Uterus (tissue), 2 donors: ENCODE results near the gene ZBTB20.

Experiments
- POLR2A ChIP-seq, 2 donors: fragments of 450-650 bp; IDR thresholded peaks; one replicate each; pipeline ENCODE4 v1.6.1; 2016; ENCODE audit warnings: antibody characterized with exemption in 2 of 2, mild to moderate bottlenecking in 1 of 2, moderate library complexity in 1 of 2
- TF ChIP-seq, protein P1 (sequence below), 4 experiments: fragments of 200-600 bp in 2 of 4; fragments of 450-650 bp in 2 of 4; sonication (generic) in 2 of 4; IDR thresholded peaks; one replicate each; pipeline ENCODE4 v1.5.1; 2016 to 2019; ENCODE audit warnings: antibody characterized with exemption in 4 of 4, mild to moderate bottlenecking in 2 of 4, moderate library complexity in 1 of 4

DNA sequence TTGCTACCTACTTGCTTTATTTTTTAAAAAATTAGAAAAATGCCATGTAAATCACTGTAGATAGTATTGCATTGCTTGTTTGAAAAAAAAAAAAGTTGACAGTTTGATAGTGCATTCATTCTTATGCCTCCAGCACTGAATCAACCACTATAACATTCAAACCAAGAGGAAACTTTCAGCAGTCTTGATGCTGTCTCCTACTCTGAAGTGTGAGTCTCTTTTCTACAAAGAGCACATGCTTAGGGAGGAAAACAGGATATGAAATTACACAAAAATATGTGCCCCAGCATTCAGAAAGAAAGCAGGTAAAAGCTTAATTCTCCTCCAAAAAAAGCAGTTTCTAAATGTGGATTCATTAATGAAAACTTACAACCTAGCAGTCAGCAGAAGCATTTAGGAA is 78.3 kb downstream of the ZBTB20 start:
- TF ChIP-seq, protein P1, sequence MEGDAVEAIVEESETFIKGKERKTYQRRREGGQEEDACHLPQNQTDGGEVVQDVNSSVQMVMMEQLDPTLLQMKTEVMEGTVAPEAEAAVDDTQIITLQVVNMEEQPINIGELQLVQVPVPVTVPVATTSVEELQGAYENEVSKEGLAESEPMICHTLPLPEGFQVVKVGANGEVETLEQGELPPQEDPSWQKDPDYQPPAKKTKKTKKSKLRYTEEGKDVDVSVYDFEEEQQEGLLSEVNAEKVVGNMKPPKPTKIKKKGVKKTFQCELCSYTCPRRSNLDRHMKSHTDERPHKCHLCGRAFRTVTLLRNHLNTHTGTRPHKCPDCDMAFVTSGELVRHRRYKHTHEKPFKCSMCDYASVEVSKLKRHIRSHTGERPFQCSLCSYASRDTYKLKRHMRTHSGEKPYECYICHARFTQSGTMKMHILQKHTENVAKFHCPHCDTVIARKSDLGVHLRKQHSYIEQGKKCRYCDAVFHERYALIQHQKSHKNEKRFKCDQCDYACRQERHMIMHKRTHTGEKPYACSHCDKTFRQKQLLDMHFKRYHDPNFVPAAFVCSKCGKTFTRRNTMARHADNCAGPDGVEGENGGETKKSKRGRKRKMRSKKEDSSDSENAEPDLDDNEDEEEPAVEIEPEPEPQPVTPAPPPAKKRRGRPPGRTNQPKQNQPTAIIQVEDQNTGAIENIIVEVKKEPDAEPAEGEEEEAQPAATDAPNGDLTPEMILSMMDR (IDR thresholded peaks at IDR 0.05) = no peak
- no peak for TF ChIP-seq POLR2A (IDR thresholded peaks at IDR 0.05)
